Measurements from ENCODE around the gene TCHH. TPM values are rescaled to one million over a fixed set of nuclear protein-coding genes. Genes with fewer than 3 reads are reported as not detected.
"Not testable (repeated sequence)": the region's sequence is repeated elsewhere in the genome, so short reads cannot be mapped to it uniquely, and the experiment has no call there.

Gene TCHH
- total RNA-seq, 4 donors from 2014 or later = under 0.01 to 0.50 (median 0.11) TPM; not detected in 1

GRCh38 chr1:152089014-152089674, 26.1 kb downstream of the TCHH start, which contains the start of gene TCHHL1:
Gene TCHHL1, minus strand, starts transcription at chr1:152089064. Its CDS starts 921 bp downstream, at chr1:152088143.
- H3K27me3 ChIP-seq = peaks cover 0 to 11% (median 0%) of the 10 kb centered on the region in 4 donors
- peaks cover 0 to 18% (median 15%) of the 10 kb centered on the region in 4 donors for H3K9me3 ChIP-seq
- intact Hi-C loops (cut with DNase I) = no loop called here
- 69% methylated on average over 5 of the region's 5 CpGs for WGBS
- H3K4me1 ChIP-seq = no peaks in the 10 kb centered on the region
- no peak for DNase-seq (ENCODE audit: extremely low spot score)
- no peak for TF ChIP-seq EP300 (IDR thresholded peaks at IDR 0.05)
- TF ChIP-seq CTCF (IDR thresholded peaks at IDR 0.05) = no peak
- no peak for TF ChIP-seq POLR2AphosphoS5 (IDR thresholded peaks at IDR 0.05)
- TF ChIP-seq POLR2A (IDR thresholded peaks at IDR 0.05; ENCODE audit: low read depth) = no peak
- H3K4me3 ChIP-seq = no peak within 1 kb of the TSS
- no peaks in the 10 kb centered on the region for H3K36me3 ChIP-seq
- no peak within 1 kb of the TSS for H3K27ac ChIP-seq (replicated peaks in 1 of 4)

- TF ChIP-seq POLR2AphosphoS5 (IDR thresholded peaks at IDR 0.05) (no peak), POLR2A (IDR thresholded peaks at IDR 0.05; ENCODE audit: low read depth) (no peak), CTCF (IDR thresholded peaks at IDR 0.05) (no peak), EP300 (IDR thresholded peaks at IDR 0.05) (no peak)
- DNase-seq (ENCODE audit: extremely low spot score) = no peak
- Histone ChIP-seq H3K9me3 (no peaks in the 10 kb centered on the region), H3K27me3 (peaks cover 0 to 11% (median 0%) of the 10 kb centered on the region in 4 donors), H3K36me3 (no peaks in the 10 kb centered on the region), H3K4me1 (no peaks in the 10 kb centered on the region), H3K4me3 (no peak overlapping the region), H3K27ac (replicated peaks in 1 of 4) (no peak overlapping the region)
- intact Hi-C loops (cut with DNase I) = no loop called here
Measured at GRCh38 chr1:152086760-152087159, 28.5 kb downstream of the TCHH start.

DNA sequence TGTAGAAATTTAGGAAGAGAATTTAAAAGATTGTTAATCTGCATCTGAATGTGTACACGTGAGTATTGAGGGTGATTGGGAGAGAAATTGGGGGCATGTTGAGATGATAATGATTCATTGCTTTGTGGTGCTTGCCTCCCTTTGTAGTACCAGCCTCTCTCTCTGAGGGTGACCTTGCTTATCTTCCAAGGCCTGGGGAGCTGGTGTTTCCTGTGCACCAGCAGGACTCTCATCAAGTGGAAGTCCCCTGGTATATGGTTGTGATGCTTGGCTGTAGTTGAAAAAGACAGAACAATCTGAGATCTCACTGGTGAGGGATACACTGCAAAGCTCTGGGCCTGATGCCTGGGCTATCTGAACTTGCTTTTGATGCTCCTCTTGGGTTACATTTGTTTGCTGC, 30.4 kb downstream of the TCHH start:
- no peak for TF ChIP-seq EP300 (IDR thresholded peaks at IDR 0.05)
- no peak for DNase-seq (ENCODE audit: extremely low spot score)
- Histone ChIP-seq H3K27me3 (peaks cover 0 to 22% (median 0%) of the 10 kb centered on the region in 4 donors), H3K9me3 (no peaks in the 10 kb centered on the region), H3K36me3 (no peaks in the 10 kb centered on the region), H3K4me3 (no peak overlapping the region), H3K27ac (replicated peaks in 1 of 4) (no peak overlapping the region), H3K4me1 (no peaks in the 10 kb centered on the region)
- intact Hi-C loops (cut with DNase I) = no loop called here
- WGBS = 27% methylated on average over 1 of the region's 1 CpG

DNA sequence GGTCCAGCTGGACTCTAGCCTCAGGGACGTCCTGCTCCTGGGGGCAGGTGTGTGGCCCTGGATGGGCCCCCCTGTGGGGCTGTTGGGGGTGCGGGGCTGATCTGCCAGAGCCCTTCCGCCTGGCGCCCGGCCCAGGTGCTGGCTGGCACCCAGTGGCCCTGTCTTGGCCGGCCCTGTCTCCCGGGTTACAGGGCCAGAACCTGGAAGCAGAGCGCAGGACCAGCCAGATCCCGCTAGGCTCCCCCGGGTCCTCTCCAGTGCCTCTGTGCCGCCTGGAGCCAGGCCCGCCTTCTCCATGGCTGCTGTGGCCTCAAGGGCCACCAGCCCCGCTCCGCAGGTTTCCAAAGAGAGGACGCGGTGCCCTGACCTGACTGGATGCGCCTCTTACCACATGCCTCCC, 34.2 kb downstream of the TCHH start:
- H3K4me1 ChIP-seq; H3K9me3 ChIP-seq; H3K4me3 ChIP-seq; H3K36me3 ChIP-seq; H3K27ac ChIP-seq (replicated peaks in 1 of 4); intact Hi-C loops (cut with DNase I); DNase-seq (ENCODE audit: extremely low spot score): not testable (repeated sequence)
- WGBS = 95% methylated on average over 4 of the region's 17 CpGs
- peaks cover 0 to 25% (median 0%) of the 10 kb centered on the region in 4 donors for H3K27me3 ChIP-seq

DNA sequence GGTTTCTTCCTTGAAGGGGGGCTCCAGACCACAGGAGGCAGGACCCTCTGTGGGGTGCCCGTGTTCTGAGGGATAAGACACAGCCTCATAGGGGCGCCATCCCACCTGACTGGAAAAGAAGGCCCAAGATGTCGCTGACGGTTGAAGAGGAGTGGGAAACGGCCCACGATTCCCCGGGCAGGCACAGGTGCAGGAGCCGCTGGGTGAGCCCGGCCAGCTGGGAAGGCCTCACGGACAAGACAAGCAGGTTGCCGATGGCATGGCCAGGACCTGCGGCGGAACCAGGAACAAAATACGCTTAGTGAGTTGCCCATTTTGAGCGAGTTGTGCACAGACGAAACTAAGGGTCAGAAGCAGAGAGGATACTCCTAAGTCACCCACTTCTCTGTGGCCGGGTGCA, 34.8 kb downstream of the TCHH start:
- H3K4me3 ChIP-seq; intact Hi-C loops (cut with DNase I); H3K36me3 ChIP-seq; H3K4me1 ChIP-seq; H3K27ac ChIP-seq (replicated peaks in 1 of 4); H3K9me3 ChIP-seq: not testable (repeated sequence)
- DNase-seq (ENCODE audit: extremely low spot score) = peak; percentile 19
- H3K27me3 ChIP-seq = peaks cover 0 to 25% (median 0%) of the 10 kb centered on the region in 4 donors
- WGBS = 84% methylated on average over 10 of the region's 17 CpGs

- WGBS = 90% methylated on average over 4 of the region's 24 CpGs
- intact Hi-C loops (cut with DNase I) = no loop called here
Measured at GRCh38 chr1:152078831-152079441, 36.3 kb downstream of the TCHH start.

More at GRCh38 chr1:152078831-152079441, 36.3 kb downstream of the TCHH start:
- no peak for TF ChIP-seq POLR2AphosphoS5 (IDR thresholded peaks at IDR 0.05)
- no peak for TF ChIP-seq CTCF (IDR thresholded peaks at IDR 0.05)
- TF ChIP-seq POLR2A (IDR thresholded peaks at IDR 0.05; ENCODE audit: low read depth) = no peak
- no peak for TF ChIP-seq EP300 (IDR thresholded peaks at IDR 0.05)
- DNase-seq (ENCODE audit: extremely low spot score) = peak; percentile 66
- H3K4me3 ChIP-seq = no peak overlapping the region
- no peak overlapping the region for H3K27ac ChIP-seq (replicated peaks in 1 of 4)
- H3K4me1 ChIP-seq = no peaks in the 10 kb centered on the region
- H3K9me3 ChIP-seq = no peaks in the 10 kb centered on the region
- peaks cover 0 to 25% (median 0%) of the 10 kb centered on the region in 4 donors for H3K27me3 ChIP-seq
- no peaks in the 10 kb centered on the region for H3K36me3 ChIP-seq
